Esophagus (tissue), 2 donors: Measurements from ENCODE around the gene OVOL2. TPM values are rescaled to one million over a fixed set of nuclear protein-coding genes. Genes with fewer than 3 reads are reported as not detected.

Experiments used
- H3K27ac ChIP-seq, 2 donors: one replicate each; pipeline ENCODE4 v1.5.1; 2013; ENCODE audit warnings: low read depth in 2 of 2, mild to moderate bottlenecking in 2 of 2, inconsistent platforms in 1 of 2, low read length in 1 of 2, moderate library complexity in 1 of 2
- H3K27me3 ChIP-seq, 2 donors: one replicate each; pipeline ENCODE4 v1.6.1; 2013; ENCODE audit warnings: low read length in 2 of 2, control low read depth in 1 of 2, mild to moderate bottlenecking in 1 of 2; ENCODE audit not compliant: insufficient read depth in 2 of 2, control insufficient read depth in 1 of 2
- H3K36me3 ChIP-seq, 2 donors: one replicate each; pipeline ENCODE4 v1.6.1; 2013; ENCODE audit warnings: low read length in 1 of 2; ENCODE audit not compliant: control insufficient read depth in 2 of 2, insufficient read depth in 2 of 2
- H3K4me1 ChIP-seq, 2 donors: one replicate each; pipeline ENCODE4 v1.6.1; 2013; ENCODE audit warnings: low read length in 1 of 2; ENCODE audit not compliant: control insufficient read depth in 2 of 2, insufficient read depth in 2 of 2
- H3K4me3 ChIP-seq, 2 donors: one replicate each; pipeline ENCODE4 v1.5.1; 2013; ENCODE audit warnings: low read length in 2 of 2, mild to moderate bottlenecking in 2 of 2, low read depth in 1 of 2, moderate library complexity in 1 of 2
- H3K9me3 ChIP-seq, 2 donors: one replicate each; pipeline ENCODE4 v1.6.1; 2013; ENCODE audit warnings: mild to moderate bottlenecking in 2 of 2, low read depth in 1 of 2, low read length in 1 of 2, moderate library complexity in 1 of 2; ENCODE audit not compliant: control insufficient read depth in 2 of 2, insufficient read depth in 1 of 2
- WGBS, 2 donors: extraction: QIAGEN DNeasy Blood & Tissue Kit; methylation state at CpG; one replicate each; pipeline ENCODE4 v1.1.7; 2013; 5-methylcytosine and 5-hydroxymethylcytosine counted together
- polyA plus RNA-seq, 2 donors: library from polyadenylated mRNA; stranded (reverse); fragments of 200-250 nt; gene quantifications; one replicate each; pipeline ENCODE4 v1.2.3, GENCODE V29; 2013
- donor health status: healthy with polysubstance abuse.
- donor health status: Bipolar disorder and iron deficiency.

OVOL2 gene
- polyA plus RNA-seq, 2 donors: 4.0 to 7.3 TPM

GRCh38 chr20:18059603-18060002 is 1.9 kb upstream of the OVOL2 start:
- no peaks in the 10 kb centered on the region for H3K9me3 ChIP-seq
- H3K27me3 ChIP-seq: peaks cover 0 to 2% of the 10 kb centered on the region in 2 donors
- no peaks in the 10 kb centered on the region for H3K36me3 ChIP-seq
- no peak overlapping the region for H3K4me3 ChIP-seq
- H3K4me1 ChIP-seq: peaks cover 0 to 4% of the 10 kb centered on the region in 2 donors
- WGBS, 2 donors: 33 to 36% methylated on average over 2 of the region's 2 CpGs
- no peak overlapping the region for H3K27ac ChIP-seq

- WGBS, 2 donors: 2 to 3% methylated on average over 41 to 46 of the region's 46 CpGs
- H3K9me3 ChIP-seq: no peaks in the 10 kb centered on the region
- H3K4me3 ChIP-seq: peak overlapping the region; percentile 12 to 15
- peaks cover 0 to 2% of the 10 kb centered on the region in 2 donors for H3K27me3 ChIP-seq
- no peak overlapping the region for H3K27ac ChIP-seq
- peaks cover 0 to 2% of the 10 kb centered on the region in 2 donors for H3K36me3 ChIP-seq
- peaks cover 0 to 4% of the 10 kb centered on the region in 2 donors for H3K4me1 ChIP-seq
Observed at GRCh38 chr20:18058661-18059467, 1.1 kb upstream of the OVOL2 start.

- Histone ChIP-seq H3K9me3 (no peaks in the 10 kb centered on the region), H3K36me3 (peaks cover 0 to 2% of the 10 kb centered on the region in 2 donors), H3K27me3 (peaks cover 0 to 2% of the 10 kb centered on the region in 2 donors), H3K27ac (no peak overlapping the region), H3K4me3 (peak overlapping the region; percentile 29 to 71), H3K4me1 (peaks cover 0 to 4% of the 10 kb centered on the region in 2 donors)
- WGBS, 2 donors: 4% methylated on average over 14 of the region's 14 CpGs
Observed at GRCh38 chr20:18057994-18058349, 256 bp upstream of the OVOL2 start.

GRCh38 chr20:18056174-18057100 is 1.3 kb downstream of the OVOL2 start:
- Histone ChIP-seq H3K27ac (peak overlapping the region; percentile 89 to 91), H3K4me1 (peaks cover 0 to 4% of the 10 kb centered on the region in 2 donors), H3K4me3 (peak overlapping the region; percentile 71 to 78), H3K9me3 (no peaks in the 10 kb centered on the region), H3K36me3 (peaks cover 0 to 2% of the 10 kb centered on the region in 2 donors), H3K27me3 (peaks cover 0 to 2% of the 10 kb centered on the region in 2 donors)
- WGBS, 2 donors: 2% methylated on average over 69 to 103 of the region's 103 CpGs

GRCh38 chr20:18055261-18055660 is 2.5 kb downstream of the OVOL2 start:
- no peak overlapping the region for H3K4me3 ChIP-seq
- WGBS, 2 donors: 37 to 42% methylated on average over 11 of the region's 11 CpGs
- H3K9me3 ChIP-seq: no peaks in the 10 kb centered on the region
- H3K27me3 ChIP-seq: peaks cover 0 to 2% of the 10 kb centered on the region in 2 donors
- no peak overlapping the region for H3K27ac ChIP-seq
- peaks cover 0 to 2% of the 10 kb centered on the region in 2 donors for H3K36me3 ChIP-seq
- peaks cover 0 to 4% of the 10 kb centered on the region in 2 donors for H3K4me1 ChIP-seq

- Histone ChIP-seq H3K9me3 (no peaks in the 10 kb centered on the region), H3K4me1 (no peaks in the 10 kb centered on the region), H3K27me3 (peaks cover 0 to 2% of the 10 kb centered on the region in 2 donors), H3K4me3 (no peak overlapping the region), H3K27ac (no peak overlapping the region), H3K36me3 (peaks cover 0 to 2% of the 10 kb centered on the region in 2 donors)
- 53 to 68% methylated on average over 4 of the region's 4 CpGs for WGBS, 2 donors
Observed at GRCh38 chr20:18052856-18053255, 4.9 kb downstream of the OVOL2 start.

GRCh38 chr20:18050628-18051027 is 7.1 kb downstream of the OVOL2 start:
- Histone ChIP-seq H3K36me3 (peaks cover 0 to 2% of the 10 kb centered on the region in 2 donors), H3K4me1 (no peaks in the 10 kb centered on the region), H3K9me3 (no peaks in the 10 kb centered on the region), H3K27me3 (no peaks in the 10 kb centered on the region), H3K27ac (peak overlapping the region in 1 of 2 donors; percentile 7), H3K4me3 (no peak overlapping the region)
- 66 to 73% methylated on average over 1 of the region's 1 CpG for WGBS, 2 donors

GRCh38 chr20:18048176-18048575 is 9.5 kb downstream of the OVOL2 start:
- Histone ChIP-seq H3K9me3 (peaks cover 0 to 3% of the 10 kb centered on the region in 2 donors), H3K27ac (no peak overlapping the region), H3K4me3 (no peak overlapping the region), H3K27me3 (no peaks in the 10 kb centered on the region), H3K4me1 (no peaks in the 10 kb centered on the region), H3K36me3 (no peaks in the 10 kb centered on the region)
- 73 to 83% methylated on average over 5 of the region's 5 CpGs for WGBS, 2 donors

- 76 to 77% methylated on average over 4 of the region's 4 CpGs for WGBS, 2 donors
- H3K27ac ChIP-seq: peak overlapping the region; percentile 28 to 60
Observed at GRCh38 chr20:18046535-18046934, 11.2 kb downstream of the OVOL2 start.

More at GRCh38 chr20:18046535-18046934, 11.2 kb downstream of the OVOL2 start:
- no peaks in the 10 kb centered on the region for H3K27me3 ChIP-seq
- no peaks in the 10 kb centered on the region for H3K36me3 ChIP-seq
- no peak overlapping the region for H3K4me3 ChIP-seq
- H3K4me1 ChIP-seq: no peaks in the 10 kb centered on the region
- peaks cover 0 to 3% of the 10 kb centered on the region in 2 donors for H3K9me3 ChIP-seq
